KBM-7 (cell line): Measurements from ENCODE around the gene TPST2.

Experiments used
- DNase-seq: peaks from one replicate; pipeline ENCODE4 v3.0.0-alpha.2; 2015
- in situ Hi-C: fragments of 300-500 bp; cut with MboI; formaldehyde crosslinking; loops from 2 replicates; pipeline ENCODE4 v1.14.3; 2020; ENCODE audit warnings: low sequenced_read_pairs, low pct_unique_long_range_greater_than_20kb, mixed read lengths

The TPST2 gene

DNA sequence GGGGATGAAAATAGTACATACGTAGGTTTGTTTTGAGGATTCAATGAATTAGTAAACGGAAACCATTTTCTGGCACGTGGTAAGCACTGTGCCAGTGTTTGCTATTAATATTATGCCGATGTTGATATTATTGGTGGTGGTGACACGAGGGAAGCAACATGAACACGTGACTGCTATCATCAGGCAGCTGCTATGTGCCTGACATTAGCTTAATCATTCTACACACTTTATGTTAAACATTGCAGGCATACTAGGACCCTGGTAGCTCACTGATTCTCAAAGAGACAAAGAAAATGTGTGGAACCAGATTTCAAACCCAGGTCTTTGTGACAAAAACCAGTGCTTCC, 105.6 kb downstream of the TPST2 start:
- in situ Hi-C loops: no loop called here
- DNase-seq: no peak

DNA sequence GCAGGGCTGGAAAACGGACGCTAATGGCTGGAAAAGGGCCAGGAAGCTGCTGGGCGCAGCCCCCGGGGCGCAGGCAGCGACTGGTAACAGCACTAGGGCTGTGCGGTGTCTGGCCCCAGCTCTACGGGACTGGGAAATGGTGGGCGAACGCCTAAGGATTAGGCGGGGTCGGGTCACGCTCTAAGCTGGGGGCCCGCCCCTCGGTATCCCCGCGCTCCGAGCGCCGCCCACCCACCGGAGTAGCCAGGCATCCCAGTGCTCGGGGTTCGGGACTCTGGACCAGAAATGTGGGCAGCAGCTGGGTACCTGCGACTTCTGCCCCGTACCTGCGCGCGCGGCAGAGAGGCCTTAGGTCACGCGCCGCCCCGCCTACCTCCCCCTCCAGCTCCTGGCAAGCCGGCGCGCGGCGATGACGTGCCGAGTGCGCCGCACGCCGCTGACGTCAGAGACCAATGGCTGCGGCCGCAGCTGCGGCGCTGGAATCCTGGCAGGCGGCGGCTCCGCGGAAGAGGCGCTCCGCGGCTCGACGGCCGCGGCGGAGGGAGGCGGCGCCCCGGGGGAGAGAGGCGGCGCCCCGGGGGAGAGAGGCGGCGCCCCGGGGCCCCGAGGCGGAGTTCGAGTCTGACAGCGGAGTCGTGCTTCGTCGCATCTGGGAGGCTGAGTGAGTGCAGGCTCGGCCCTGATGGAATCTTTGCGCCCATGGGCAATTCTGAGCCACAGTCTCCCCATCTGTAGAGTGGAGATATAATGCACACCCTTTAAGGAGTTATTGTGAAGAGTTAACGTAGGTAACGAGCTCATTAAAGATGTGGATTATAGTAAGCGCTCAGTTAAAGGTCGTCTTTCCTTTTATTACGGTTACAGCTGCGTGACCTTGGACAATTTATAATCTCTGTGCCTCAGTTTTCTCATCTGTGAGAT, 106.2 kb downstream of the TPST2 start, which contains the start of the genes HPS4 and SRRD:
Gene HPS4 (minus strand): TSS at position 345 of the 921 bp plus-strand sequence. CDS start 2,021 bp downstream, outside the sequence.
Gene SRRD (plus strand): TSS at position 439 of the 921 bp plus-strand sequence. CDS start 14 bp downstream, at position 453.
- peak; percentile 92 for DNase-seq
- in situ Hi-C loops: no loop called here

DNA sequence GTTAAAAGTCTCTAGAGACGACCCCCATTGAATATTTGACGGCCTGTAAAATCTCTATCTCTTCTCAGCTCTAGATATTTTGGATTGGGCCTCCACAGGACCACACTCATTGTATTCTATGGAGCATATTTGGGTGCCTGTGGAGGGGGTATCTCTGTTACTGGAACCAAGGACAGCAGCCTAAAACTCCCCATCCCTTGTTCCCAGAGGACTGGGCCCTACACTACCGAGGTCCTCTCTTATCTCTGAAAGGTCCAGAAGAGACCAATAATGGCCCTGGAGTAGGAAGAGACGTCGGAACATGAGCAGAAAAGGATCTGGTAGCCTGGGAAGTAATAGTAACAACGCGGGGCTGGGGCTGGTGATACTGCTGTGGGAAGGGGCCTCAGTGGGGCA, 106.9 kb downstream of the TPST2 start:
- in situ Hi-C loops: no loop called here
- DNase-seq: no peak

DNA sequence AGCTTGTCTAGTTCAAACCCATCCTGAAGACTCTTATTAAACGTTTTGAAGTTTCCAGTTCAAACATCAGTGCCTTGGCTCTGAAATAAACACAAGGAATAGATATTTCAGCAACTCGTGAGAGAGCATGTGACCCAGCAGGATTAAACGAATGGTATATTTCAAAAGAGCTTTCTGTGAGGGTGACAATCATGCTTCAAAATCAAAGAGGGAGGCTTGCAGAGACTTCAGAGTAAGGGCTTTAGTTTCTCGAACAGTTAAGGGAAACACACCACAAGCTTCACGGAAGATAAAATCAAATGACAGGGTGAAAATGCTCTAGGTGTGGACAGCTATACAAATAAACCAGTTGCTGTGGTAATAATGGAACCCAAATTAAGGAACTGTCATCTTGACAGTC, 107.8 kb downstream of the TPST2 start:
- in situ Hi-C loops: no loop called here
- no peak for DNase-seq

DNA sequence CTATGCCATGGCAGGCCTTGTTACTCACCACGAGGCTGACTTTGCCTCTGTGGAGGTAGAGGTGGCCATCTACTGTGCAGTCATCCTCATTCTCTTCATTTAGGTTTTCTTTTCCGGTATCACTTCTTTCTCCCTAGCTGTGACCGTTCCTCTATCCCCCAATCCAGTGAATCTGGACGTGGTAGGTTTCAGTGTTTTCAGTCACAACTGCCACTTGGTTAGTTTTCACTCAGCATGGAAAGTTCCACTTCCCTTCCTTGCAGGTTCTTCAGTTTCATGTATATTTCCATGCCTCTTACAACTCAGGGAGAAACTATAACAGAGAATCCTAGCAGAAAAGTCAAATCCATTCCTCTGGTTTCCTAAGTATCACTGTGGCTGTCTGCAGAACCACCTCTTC, 108.2 kb downstream of the TPST2 start:
- in situ Hi-C loops: no loop called here
- DNase-seq: no peak

DNA sequence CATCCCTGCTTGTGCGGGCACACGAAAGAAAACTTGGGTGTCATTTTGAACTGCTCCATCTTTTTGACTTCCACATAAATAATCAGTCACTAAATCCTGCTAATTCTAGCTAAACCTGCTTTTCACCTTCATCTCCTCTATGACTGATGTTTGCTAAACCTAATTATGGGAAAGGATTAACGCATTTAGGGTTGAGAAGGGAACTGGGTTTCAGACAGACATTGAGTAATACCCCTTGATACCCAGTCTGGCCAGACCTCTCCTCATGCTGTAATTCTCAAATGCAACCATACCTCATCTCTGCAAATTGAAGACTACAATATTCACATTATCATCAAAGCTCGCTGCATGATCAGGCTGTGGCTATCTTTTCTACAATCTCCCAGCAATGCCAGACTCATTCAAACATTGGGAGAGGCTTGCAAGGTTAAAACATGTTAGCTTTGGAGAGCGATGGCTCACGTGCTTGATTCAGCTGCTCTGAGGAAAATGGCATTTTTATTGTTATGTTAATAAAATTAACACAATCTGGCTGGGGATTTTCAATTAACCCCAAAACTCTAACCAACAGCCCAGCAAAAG, 108.7 kb downstream of the TPST2 start:
- no peak for DNase-seq
- in situ Hi-C loops: no loop called here

DNA sequence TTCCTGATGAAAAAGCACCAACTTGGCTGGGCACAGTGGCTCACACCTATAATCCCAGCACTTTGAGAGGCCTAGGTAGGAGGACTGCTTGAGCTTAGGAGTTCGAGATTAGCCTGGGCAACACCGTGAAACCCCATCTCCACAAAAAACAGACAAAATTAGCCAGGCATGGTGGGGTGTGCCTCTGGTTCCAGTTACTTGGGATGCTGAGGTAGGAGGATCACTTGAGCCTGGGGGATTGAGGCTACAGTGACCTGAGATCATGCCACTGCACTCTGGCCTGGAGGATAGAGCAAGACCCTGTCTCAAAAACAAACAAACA, 109.4 kb downstream of the TPST2 start:
- in situ Hi-C loops: no loop called here
- no peak for DNase-seq

DNA sequence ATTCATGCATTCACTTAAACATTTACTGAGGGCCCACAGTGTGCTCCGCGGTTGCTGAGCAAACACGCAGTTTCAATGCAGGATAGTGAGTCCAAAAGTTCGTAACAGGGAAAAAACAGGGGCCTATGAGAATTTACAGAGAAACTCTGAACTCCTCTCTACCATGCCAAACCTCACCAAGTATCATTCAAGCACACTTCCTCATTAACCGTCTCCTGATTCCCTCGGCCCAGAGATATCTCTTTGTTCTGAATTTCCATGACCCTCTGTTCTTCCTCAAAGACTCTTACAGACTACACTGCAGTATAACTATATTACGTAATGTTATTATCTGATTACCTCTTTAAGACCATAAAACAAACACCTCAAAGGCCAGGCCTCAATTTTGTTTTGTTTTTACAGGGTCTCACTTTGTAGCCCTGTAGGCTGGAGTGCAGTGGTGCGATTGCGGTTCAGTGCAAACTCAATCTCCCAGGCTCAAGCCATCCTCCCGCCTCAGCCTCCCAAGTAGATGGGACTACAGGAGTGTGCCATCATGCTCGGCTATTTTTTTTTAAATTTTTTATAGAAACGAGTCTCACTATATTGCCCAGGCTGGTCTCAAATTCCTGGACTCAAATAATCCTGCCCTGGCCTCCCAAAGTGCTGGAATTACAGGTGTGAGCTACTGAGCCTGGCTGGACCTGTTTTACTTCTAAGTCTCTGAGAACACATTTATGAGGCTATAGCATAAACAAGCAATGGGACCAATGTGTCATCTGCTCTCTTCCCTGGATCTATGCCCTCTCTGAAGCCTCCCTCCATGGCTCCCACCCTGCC, 109.9 kb downstream of the TPST2 start:
- in situ Hi-C loops: no loop called here

DNA sequence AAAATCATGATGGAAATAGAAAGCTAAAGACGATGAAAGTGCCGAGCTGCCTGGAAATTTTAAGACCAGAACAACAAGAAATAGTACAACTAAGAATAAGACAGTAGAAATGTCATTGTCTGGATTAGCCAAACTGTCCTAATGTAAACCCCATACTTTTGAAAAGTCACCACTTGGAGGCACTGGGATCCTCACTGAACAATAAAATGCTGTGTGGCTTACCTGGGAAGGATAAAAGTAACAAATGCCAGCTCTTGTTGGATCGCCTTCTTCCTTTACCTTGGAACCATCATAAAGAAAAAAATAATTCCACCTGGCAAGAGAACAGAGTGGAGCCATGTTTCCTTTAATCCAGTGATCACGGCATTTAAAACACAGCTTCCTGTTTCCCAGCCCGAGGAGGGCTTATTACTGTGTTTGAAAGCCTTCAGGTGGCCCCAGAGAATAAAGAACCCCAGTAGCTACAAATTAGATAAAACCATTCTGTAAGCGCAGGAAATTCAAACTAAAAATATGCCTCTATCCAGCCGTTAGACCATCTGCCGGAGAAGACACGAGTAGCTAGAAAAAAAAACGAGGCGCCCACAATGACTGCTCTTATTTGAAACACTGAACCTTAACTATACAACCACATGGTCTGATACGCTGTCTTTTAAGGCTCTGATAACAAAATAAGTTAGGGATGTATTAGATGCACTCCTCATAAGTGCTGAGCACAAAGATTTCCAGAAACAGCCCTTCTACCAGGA, 110.7 kb downstream of the TPST2 start:
- in situ Hi-C loops: no loop called here
- DNase-seq: peak; percentile 63

More for the DNA sequence above, 109.9 kb downstream of the TPST2 start:
- DNase-seq: peak; percentile 77

DNA sequence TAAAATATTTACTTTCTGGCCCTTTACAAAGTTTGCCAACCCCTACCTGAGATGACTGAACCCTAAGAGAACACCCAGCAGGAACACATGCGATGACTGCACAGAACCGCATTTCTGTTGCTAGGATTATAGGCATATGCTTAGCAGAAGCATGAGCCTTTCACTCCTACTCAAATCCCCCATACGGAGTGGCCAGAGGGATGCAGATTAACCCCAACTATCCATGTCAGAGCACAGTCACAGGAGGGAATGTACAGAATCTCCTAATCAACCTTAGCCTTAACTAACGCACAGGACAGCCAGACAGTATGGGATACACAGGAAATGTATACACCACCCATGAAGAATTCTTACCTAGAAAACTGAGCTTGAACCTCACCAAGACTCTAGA, 112.6 kb downstream of the TPST2 start:
- DNase-seq: no peak
- in situ Hi-C loops: no loop called here

DNA sequence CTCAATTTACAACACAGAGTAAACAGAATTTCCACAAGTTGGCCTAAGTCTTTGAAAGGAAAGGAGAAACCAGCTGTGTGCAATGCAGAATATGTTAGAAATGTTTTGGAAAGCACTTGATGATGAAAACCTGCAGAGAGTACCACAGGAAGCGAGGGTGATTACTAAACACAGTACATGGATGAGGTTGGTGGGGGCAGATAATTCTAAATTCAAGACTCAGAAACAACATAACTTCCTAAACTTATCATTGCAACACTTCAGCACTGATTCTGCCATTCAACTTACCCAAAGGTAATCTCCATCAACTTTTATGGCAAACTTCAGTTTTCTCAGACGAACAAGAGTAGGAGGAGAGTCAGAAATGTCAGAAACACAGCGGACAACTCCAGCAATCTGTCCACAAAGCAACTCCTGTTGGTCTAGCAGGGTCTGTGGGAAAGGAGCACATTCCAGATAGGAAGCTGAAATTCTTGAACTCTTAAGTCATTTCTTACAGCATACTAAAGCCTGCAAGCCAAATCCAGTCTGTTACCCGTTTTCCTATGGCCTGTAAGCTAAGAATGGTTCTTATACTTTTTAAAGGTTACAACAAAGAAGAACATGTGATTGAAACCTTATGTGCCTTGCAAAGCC, 113.1 kb downstream of the TPST2 start:
- in situ Hi-C loops: no loop called here
- no peak for DNase-seq

DNA sequence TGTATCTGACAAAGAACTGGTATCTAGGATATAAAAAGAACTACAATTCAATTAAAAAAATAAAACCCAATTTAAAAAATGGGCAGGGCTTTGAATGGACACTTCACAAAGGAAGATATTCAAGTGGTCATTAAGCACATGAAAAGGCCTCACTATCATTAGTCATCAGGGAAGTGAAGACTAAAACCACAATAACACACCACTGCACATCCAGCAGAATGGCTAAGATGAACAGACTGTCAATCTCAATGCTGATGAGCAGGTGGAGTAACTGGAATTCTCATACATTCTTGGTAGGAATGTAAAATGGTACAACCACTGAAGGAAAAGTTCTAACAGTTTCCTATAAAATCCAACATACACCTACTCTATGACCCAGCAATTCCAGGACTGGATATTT, 115.2 kb downstream of the TPST2 start:
- DNase-seq: no peak

More for the DNA sequence above, 115.2 kb downstream of the TPST2 start:
- in situ Hi-C loops: no loop called here
